Measurements from ENCODE around the gene SDR9C7.
"Not testable (repeated sequence)": the region's sequence is repeated elsewhere in the genome, so short reads cannot be mapped to it uniquely, and the experiment has no call there.

Gene SDR9C7

GRCh38 chr12:56882407-56882806 lies 51.8 kb downstream of the SDR9C7 start:
- 0 out of 2 replicates have a peak, but pooled peaks have one; percentile 35 for TF ChIP-seq ZNF626 (tag by site-specific recombination; IDR thresholded peaks at IDR 0.05)
- TF ChIP-seq SETDB1 (IDR thresholded peaks at IDR 0.05; ENCODE audit: insufficient read length, low read length), result peak; percentile 92
- TF ChIP-seq ZNF558 (tag by site-specific recombination; IDR thresholded peaks at IDR 0.05), result 0 out of 2 replicates have a peak, but pooled peaks have one; percentile 19
- peak; percentile 9; the same call in 1 of the 2 replicates for TF ChIP-seq GLIS1 (tag by site-specific recombination; IDR thresholded peaks at IDR 0.05)
- POLR2A ChIA-PET; H3K36me3 ChIP-seq (ENCODE audit: control insufficient read depth in 2 of 2, insufficient read depth in 1 of 2, low read length in 2 of 2); CTCF ChIA-PET; H3K4me3 ChIP-seq (ENCODE audit: low read depth, low read length); H3K9me3 ChIP-seq (ENCODE audit: control insufficient read depth, insufficient read depth, low read depth, low read length); H3K27ac ChIP-seq (ENCODE audit: extremely low read depth, low read depth, low read length); H3K4me1 ChIP-seq (ENCODE audit: control insufficient read depth, insufficient read depth, low read length): not testable (repeated sequence)

GRCh38 chr12:56880125-56880992 lies 53.8 kb downstream of the SDR9C7 start:
- POLR2A ChIA-PET, result no interaction called here
- Histone ChIP-seq H3K4me1 (ENCODE audit: control insufficient read depth, insufficient read depth, low read length) (no peaks in the 10 kb centered on the region), H3K9me3 (ENCODE audit: control insufficient read depth, insufficient read depth, low read depth, low read length) (no peaks in the 10 kb centered on the region), H3K4me3 (ENCODE audit: low read depth, low read length) (no peak overlapping the region), H3K27ac (ENCODE audit: extremely low read depth, low read depth, low read length) (no peak overlapping the region), H3K36me3 (ENCODE audit: control insufficient read depth in 2 of 2, insufficient read depth in 1 of 2, low read length in 2 of 2) (no peaks in the 10 kb centered on the region)
- TF ChIP-seq GLI4 (tag by site-specific recombination; IDR thresholded peaks at IDR 0.05) (no peak), SP7 (tag by site-specific recombination; IDR thresholded peaks at IDR 0.05) (no peak), MZF1 (tag by site-specific recombination; IDR thresholded peaks at IDR 0.05; ENCODE audit: borderline replicate concordance) (no peak), OSR2 (tag by site-specific recombination; IDR thresholded peaks at IDR 0.05) (no peak), ZNF585B (tag by site-specific recombination; IDR thresholded peaks at IDR 0.05) (no peak), ZNF10 (tag by site-specific recombination; IDR thresholded peaks at IDR 0.05) (no peak), ZNF214 (tag by site-specific recombination; IDR thresholded peaks at IDR 0.05; ENCODE audit: borderline replicate concordance) (no peak), KLF1 (tag by site-specific recombination; IDR thresholded peaks at IDR 0.05) (no peak), ZNF768 (tag by site-specific recombination; IDR thresholded peaks at IDR 0.05) (no peak), ZNF404 (tag by site-specific recombination; IDR thresholded peaks at IDR 0.05) (no peak), ZNF19 (tag by site-specific recombination; IDR thresholded peaks at IDR 0.05; ENCODE audit: low read depth) (no peak), ZNF37A (tag by site-specific recombination; IDR thresholded peaks at IDR 0.05) (no peak), FEZF1 (tag by site-specific recombination; IDR thresholded peaks at IDR 0.05) (no peak), BCL11A (tag by site-specific recombination; IDR thresholded peaks at IDR 0.05; ENCODE audit: low read depth) (no peak), ZNF549 (tag by site-specific recombination; IDR thresholded peaks at IDR 0.05) (no peak), ZNF530 (tag by site-specific recombination; IDR thresholded peaks at IDR 0.05; ENCODE audit: low read depth) (no peak)
- CTCF ChIA-PET, result interaction anchor here (0.6 to 1.1 kb wide), 3 partner anchors 126 to 333 kb away, joined by 3 to 4 read pairs (median 4); no protein-coding TSS in a partner anchor

- POLR2A ChIA-PET; H3K27ac ChIP-seq (ENCODE audit: extremely low read depth, low read depth, low read length); H3K9me3 ChIP-seq (ENCODE audit: control insufficient read depth, insufficient read depth, low read depth, low read length); H3K36me3 ChIP-seq (ENCODE audit: control insufficient read depth in 2 of 2, insufficient read depth in 1 of 2, low read length in 2 of 2); H3K4me3 ChIP-seq (ENCODE audit: low read depth, low read length); CTCF ChIA-PET; H3K4me1 ChIP-seq (ENCODE audit: control insufficient read depth, insufficient read depth, low read length): not testable (repeated sequence)
Measured at GRCh38 chr12:56879240-56880124, 54.7 kb downstream of the SDR9C7 start.
